ENCODE measurements around the gene MS4A14.

- TF ChIP-seq, protein P1, sequence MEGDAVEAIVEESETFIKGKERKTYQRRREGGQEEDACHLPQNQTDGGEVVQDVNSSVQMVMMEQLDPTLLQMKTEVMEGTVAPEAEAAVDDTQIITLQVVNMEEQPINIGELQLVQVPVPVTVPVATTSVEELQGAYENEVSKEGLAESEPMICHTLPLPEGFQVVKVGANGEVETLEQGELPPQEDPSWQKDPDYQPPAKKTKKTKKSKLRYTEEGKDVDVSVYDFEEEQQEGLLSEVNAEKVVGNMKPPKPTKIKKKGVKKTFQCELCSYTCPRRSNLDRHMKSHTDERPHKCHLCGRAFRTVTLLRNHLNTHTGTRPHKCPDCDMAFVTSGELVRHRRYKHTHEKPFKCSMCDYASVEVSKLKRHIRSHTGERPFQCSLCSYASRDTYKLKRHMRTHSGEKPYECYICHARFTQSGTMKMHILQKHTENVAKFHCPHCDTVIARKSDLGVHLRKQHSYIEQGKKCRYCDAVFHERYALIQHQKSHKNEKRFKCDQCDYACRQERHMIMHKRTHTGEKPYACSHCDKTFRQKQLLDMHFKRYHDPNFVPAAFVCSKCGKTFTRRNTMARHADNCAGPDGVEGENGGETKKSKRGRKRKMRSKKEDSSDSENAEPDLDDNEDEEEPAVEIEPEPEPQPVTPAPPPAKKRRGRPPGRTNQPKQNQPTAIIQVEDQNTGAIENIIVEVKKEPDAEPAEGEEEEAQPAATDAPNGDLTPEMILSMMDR (IDR thresholded peaks at IDR 0.05), result no peak
- TF ChIP-seq POLR2AphosphoS5 (IDR thresholded peaks at IDR 0.05), result no peak
- TF ChIP-seq POLR2A (IDR thresholded peaks at IDR 0.05), result no peak
These were observed 28.4 kb upstream of the MS4A14 start for GRCh38 chr11:60367896-60368295.
